Activated CD4-positive, alpha-beta T cell treated with anti-CD3 and anti-CD28 coated beads for 48 hours (primary cell): Measurements from ENCODE around the gene C1orf198.
A peak's percentile ranks its signal among the peaks of the same experiment; 100 is the strongest.

Experiments used
- DNase-seq: peaks from one replicate; pipeline ENCODE4 v3.0.0-alpha.2; 2020

C1orf198 gene

GRCh38 chr1:230867903-230868735 is at the start of gene C1orf198:
Gene C1orf198, minus strand, starts transcription at chr1:230868521. Its CDS starts 9 bp downstream, at chr1:230868512.
- DNase-seq: peak; percentile 77

- DNase-seq: peak; percentile 82
Measured at GRCh38 chr1:230917284-230918135, 49.2 kb upstream of the C1orf198 start.

GRCh38 chr1:230916587-230917283 is 48.4 kb upstream of the C1orf198 start:
- DNase-seq: no peak

GRCh38 chr1:230915078-230915477 is 46.8 kb upstream of the C1orf198 start:
- DNase-seq: no peak

- no peak for DNase-seq
Measured at GRCh38 chr1:230913496-230913895, 45.2 kb upstream of the C1orf198 start.

GRCh38 chr1:230910755-230911117 is 42.4 kb upstream of the C1orf198 start:
- no peak for DNase-seq

GRCh38 chr1:230909974-230910754 is 41.8 kb upstream of the C1orf198 start:
- DNase-seq: no peak

- DNase-seq: no peak
Measured at GRCh38 chr1:230907472-230908205, 39.3 kb upstream of the C1orf198 start.

- no peak for DNase-seq
Measured at GRCh38 chr1:230906226-230906625, 37.9 kb upstream of the C1orf198 start.

- no peak for DNase-seq
Measured at GRCh38 chr1:230905733-230906132, 37.4 kb upstream of the C1orf198 start.

- DNase-seq: no peak
Measured at GRCh38 chr1:230902349-230902923, 34.1 kb upstream of the C1orf198 start.

GRCh38 chr1:230901671-230902070 is 33.4 kb upstream of the C1orf198 start:
- no peak for DNase-seq

- DNase-seq: no peak
Measured at GRCh38 chr1:230900984-230901383, 32.7 kb upstream of the C1orf198 start.

GRCh38 chr1:230899841-230900251 is 31.5 kb upstream of the C1orf198 start:
- no peak for DNase-seq

GRCh38 chr1:230898748-230899147 is 30.4 kb upstream of the C1orf198 start:
- DNase-seq: no peak

- DNase-seq: no peak
Measured at GRCh38 chr1:230898144-230898543, 29.8 kb upstream of the C1orf198 start.

GRCh38 chr1:230896779-230897178 is 28.5 kb upstream of the C1orf198 start:
- no peak for DNase-seq

- DNase-seq: no peak
Measured at GRCh38 chr1:230895452-230895851, 27.1 kb upstream of the C1orf198 start.

- DNase-seq: no peak
Measured at GRCh38 chr1:230894664-230895063, 26.3 kb upstream of the C1orf198 start.

GRCh38 chr1:230894032-230894431 is 25.7 kb upstream of the C1orf198 start:
- DNase-seq: no peak

GRCh38 chr1:230892018-230892491 is 23.7 kb upstream of the C1orf198 start:
- DNase-seq: no peak
